Panc1 (cell line): Measurements from ENCODE around the gene OMD.

ENCODE experiments used
- CTCF ChIP-seq: fragments of 450-650 bp; IDR thresholded peaks from 2 replicates; pipeline ENCODE4 v1.5.1; 2017; ENCODE audit warnings: mild to moderate bottlenecking
- SIN3A ChIP-seq: IDR thresholded peaks from 2 replicates; pipeline ENCODE4 v1.6.1; 2012; ENCODE audit warnings: low read depth, mild to moderate bottlenecking, low read length, moderate library complexity, borderline replicate concordance; ENCODE audit not compliant: insufficient read depth
- TCF7L2 ChIP-seq: IDR thresholded peaks from 2 replicates; pipeline ENCODE4 v1.6.1; 2011; ENCODE audit warnings: mild to moderate bottlenecking, low read depth, low read length, inconsistent platforms
- TF ChIP-seq, protein P1 (sequence below), 2 experiments: IDR thresholded peaks; 2 replicates each; pipeline ENCODE4 v1.6.1; 2011 to 2012; ENCODE audit warnings: low read depth in 2 of 2, control low read depth in 1 of 2, low read length in 1 of 2, mild to moderate bottlenecking in 1 of 2, moderate library complexity in 1 of 2; ENCODE audit not compliant: insufficient read depth in 1 of 2

- TF ChIP-seq CTCF (no peak), SIN3A (no peak), TCF7L2 (no peak)
- TF ChIP-seq, protein P1, sequence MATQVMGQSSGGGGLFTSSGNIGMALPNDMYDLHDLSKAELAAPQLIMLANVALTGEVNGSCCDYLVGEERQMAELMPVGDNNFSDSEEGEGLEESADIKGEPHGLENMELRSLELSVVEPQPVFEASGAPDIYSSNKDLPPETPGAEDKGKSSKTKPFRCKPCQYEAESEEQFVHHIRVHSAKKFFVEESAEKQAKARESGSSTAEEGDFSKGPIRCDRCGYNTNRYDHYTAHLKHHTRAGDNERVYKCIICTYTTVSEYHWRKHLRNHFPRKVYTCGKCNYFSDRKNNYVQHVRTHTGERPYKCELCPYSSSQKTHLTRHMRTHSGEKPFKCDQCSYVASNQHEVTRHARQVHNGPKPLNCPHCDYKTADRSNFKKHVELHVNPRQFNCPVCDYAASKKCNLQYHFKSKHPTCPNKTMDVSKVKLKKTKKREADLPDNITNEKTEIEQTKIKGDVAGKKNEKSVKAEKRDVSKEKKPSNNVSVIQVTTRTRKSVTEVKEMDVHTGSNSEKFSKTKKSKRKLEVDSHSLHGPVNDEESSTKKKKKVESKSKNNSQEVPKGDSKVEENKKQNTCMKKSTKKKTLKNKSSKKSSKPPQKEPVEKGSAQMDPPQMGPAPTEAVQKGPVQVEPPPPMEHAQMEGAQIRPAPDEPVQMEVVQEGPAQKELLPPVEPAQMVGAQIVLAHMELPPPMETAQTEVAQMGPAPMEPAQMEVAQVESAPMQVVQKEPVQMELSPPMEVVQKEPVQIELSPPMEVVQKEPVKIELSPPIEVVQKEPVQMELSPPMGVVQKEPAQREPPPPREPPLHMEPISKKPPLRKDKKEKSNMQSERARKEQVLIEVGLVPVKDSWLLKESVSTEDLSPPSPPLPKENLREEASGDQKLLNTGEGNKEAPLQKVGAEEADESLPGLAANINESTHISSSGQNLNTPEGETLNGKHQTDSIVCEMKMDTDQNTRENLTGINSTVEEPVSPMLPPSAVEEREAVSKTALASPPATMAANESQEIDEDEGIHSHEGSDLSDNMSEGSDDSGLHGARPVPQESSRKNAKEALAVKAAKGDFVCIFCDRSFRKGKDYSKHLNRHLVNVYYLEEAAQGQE (IDR thresholded peaks at IDR 0.05; ENCODE audit: insufficient read depth in 1 of 2, low read depth in 2 of 2, low read length in 1 of 2), result no peak
Measured at GRCh38 chr9:92414566-92414965, 9.7 kb downstream of the OMD start.
